Thoracic aorta (tissue), 2 donors: ENCODE results near the gene KIDINS220. TPM values are rescaled to one million over a fixed set of nuclear protein-coding genes. Genes with fewer than 3 reads are reported as not detected.
A peak's percentile ranks its signal among the peaks of the same experiment; 100 is the strongest.

Experiments used
- ATAC-seq: fragments of 150-250 bp; one replicate; pipeline ENCODE4 v1.8.0; 2017; ENCODE audit warnings: low read depth; ENCODE audit not compliant: insufficient number of reproducible peaks, low FRiP score
- DNase-seq: peaks from one replicate; pipeline ENCODE4 v3.0.0-alpha.2; 2020; ENCODE audit warnings: low spot score
- H3K27ac ChIP-seq, 2 donors: fragments of 200-600 bp; sonication (generic); 1 replicate in 1 of 2; 2 replicates in 1 of 2; pipeline ENCODE4 v1.5.1; 2016; ENCODE audit warnings: mild to moderate bottlenecking in 2 of 2, moderate library complexity in 2 of 2
- H3K27me3 ChIP-seq: fragments of 200-600 bp; sonication (generic); replicated peaks from 2 replicates; pipeline ENCODE4 v1.6.0; 2016; ENCODE audit warnings: mild to moderate bottlenecking; ENCODE audit not compliant: insufficient read depth
- H3K36me3 ChIP-seq: fragments of 200-600 bp; sonication (generic); one replicate; pipeline ENCODE4 v1.5.1; 2016
- H3K4me1 ChIP-seq, 2 donors: fragments of 200-600 bp; sonication (generic); 1 replicate in 1 of 2; 2 replicates in 1 of 2; pipeline versions ENCODE4 v1.5.1 to v1.6.0; 2016; ENCODE audit warnings: low read depth in 2 of 2, mild to moderate bottlenecking in 1 of 2; ENCODE audit not compliant: control insufficient read depth in 1 of 2
- H3K4me3 ChIP-seq: fragments of 200-600 bp; sonication (generic); 2 replicates; pipeline ENCODE4 v1.5.1; 2016; ENCODE audit warnings: mild to moderate bottlenecking
- H3K9me3 ChIP-seq: fragments of 200-600 bp; sonication (generic); 2 replicates; pipeline ENCODE4 v1.5.1; 2016
- CTCF ChIP-seq: fragments of 200-600 bp; sonication (generic); IDR thresholded peaks from one replicate; pipeline ENCODE4 v1.5.1; 2019; ENCODE audit warnings: antibody characterized with exemption
- total RNA-seq, 2 donors: library from RNA; depleted of rRNA; stranded (reverse); fragments of >200 nt; gene quantifications; one replicate each; pipeline versions ENCODE4 v1.1.0 to v1.2.3, GENCODE V29; 2016

The KIDINS220 gene
- total RNA-seq, 2 donors from 2014 or later = 107 to 113 TPM

GRCh38 chr2:8704906-8705305, 132.5 kb downstream of the KIDINS220 start:
- no peaks in the 10 kb centered on the region for H3K36me3 ChIP-seq
- no peaks in the 10 kb centered on the region for H3K27me3 ChIP-seq
- no peak overlapping the region for H3K27ac ChIP-seq
- H3K9me3 ChIP-seq = no peaks in the 10 kb centered on the region
- peaks cover 0 to 15% of the 10 kb centered on the region in 2 donors for H3K4me1 ChIP-seq
- TF ChIP-seq CTCF = no peak
- DNase-seq (no peak), ATAC-seq (no peak)
- H3K4me3 ChIP-seq = no peak overlapping the region

- TF ChIP-seq CTCF = no peak
- peak overlapping the region; percentile 22 for H3K4me3 ChIP-seq
- peaks cover 0 to 15% of the 10 kb centered on the region in 2 donors for H3K4me1 ChIP-seq
- no peaks in the 10 kb centered on the region for H3K27me3 ChIP-seq
- peak overlapping the region in 1 of 2 donors; percentile 7 for H3K27ac ChIP-seq
- no peaks in the 10 kb centered on the region for H3K9me3 ChIP-seq
- ATAC-seq (no peak), DNase-seq (no peak)
- no peaks in the 10 kb centered on the region for H3K36me3 ChIP-seq
Measured at GRCh38 chr2:8701681-8702379, 135.6 kb downstream of the KIDINS220 start.

- no peak overlapping the region for H3K4me3 ChIP-seq
Measured at GRCh38 chr2:8699839-8700238, 137.6 kb downstream of the KIDINS220 start.

GRCh38 chr2:8697190-8697589, 140.2 kb downstream of the KIDINS220 start:
- Histone ChIP-seq H3K4me3 (no peak overlapping the region), H3K27ac (no peak overlapping the region), H3K4me1 (peaks cover 0 to 13% of the 10 kb centered on the region in 2 donors), H3K36me3 (no peaks in the 10 kb centered on the region), H3K9me3 (no peaks in the 10 kb centered on the region), H3K27me3 (no peaks in the 10 kb centered on the region)
- no peak for TF ChIP-seq CTCF
- DNase-seq = no peak
- no peak for ATAC-seq

More at GRCh38 chr2:8699839-8700238, 137.6 kb downstream of the KIDINS220 start:
- Histone ChIP-seq H3K27me3 (no peaks in the 10 kb centered on the region), H3K9me3 (no peaks in the 10 kb centered on the region), H3K4me1 (peaks cover 0 to 15% of the 10 kb centered on the region in 2 donors), H3K36me3 (no peaks in the 10 kb centered on the region), H3K27ac (no peak overlapping the region)
- ATAC-seq (no peak), DNase-seq (no peak)
- no peak for TF ChIP-seq CTCF

- Histone ChIP-seq H3K4me1 (no peaks in the 10 kb centered on the region), H3K36me3 (no peaks in the 10 kb centered on the region), H3K27ac (no peak overlapping the region)
Measured at GRCh38 chr2:8694737-8695136, 142.7 kb downstream of the KIDINS220 start.

More at GRCh38 chr2:8694737-8695136, 142.7 kb downstream of the KIDINS220 start:
- DNase-seq = no peak
- ATAC-seq = no peak
- Histone ChIP-seq H3K9me3 (no peaks in the 10 kb centered on the region), H3K4me3 (no peak overlapping the region), H3K27me3 (no peaks in the 10 kb centered on the region)
- no peak for TF ChIP-seq CTCF
